OCI-LY7 (cell line): ENCODE measurements around the gene TACR1. TPM values are rescaled to one million over a fixed set of nuclear protein-coding genes. Genes with fewer than 3 reads are reported as not detected.
"Not testable (repeated sequence)": the region's sequence is repeated elsewhere in the genome, so short reads cannot be mapped to it uniquely, and the experiment has no call there.

ENCODE experiments used
- BruUV-seq: library from RNA; stranded (reverse); fragments of 400-500 nt; replicated peaks from 2 replicates; lab custom pipeline; 2021; lab: Mats Ljungman, UMichigan
- CTCF ChIA-PET: fragments of 300-600 bp; sonication (Branson Sonifier 250); formaldehyde crosslinking; loops from one replicate; lab custom pipeline; 2022; ENCODE audit warnings: antibody characterized with exemption; ENCODE audit not compliant: unreplicated experiment; lab: Charles Lee
- POLR2A ChIA-PET: fragments of 300-600 bp; sonication (Branson Sonifier 250); formaldehyde crosslinking; loops from one replicate; lab custom pipeline; 2022; ENCODE audit warnings: antibody characterized with exemption; lab: Charles Lee
- DNase-seq: peaks from one replicate; pipeline ENCODE4 v3.0.0-alpha.2; 2015; ENCODE audit warnings: low spot score
- H2AFZ ChIP-seq: fragments of 200-600 bp; sonication (generic), shearing (Covaris generic); 2 replicates; pipeline ENCODE4 v1.6.1; 2014; ENCODE audit warnings: mild to moderate bottlenecking, antibody characterized with exemption, low read length, moderate library complexity
- H3K27ac ChIP-seq: fragments of 200-600 bp; sonication (generic); 2 replicates; pipeline ENCODE4 v1.5.1; 2014; ENCODE audit warnings: mixed run types, low read depth, mild to moderate bottlenecking, moderate library complexity, low read length, inconsistent platforms; ENCODE audit not compliant: poor library complexity, severe bottlenecking
- H3K36me3 ChIP-seq: fragments of 200-600 bp; sonication (generic); 2 replicates; pipeline ENCODE4 v1.6.1; 2014; ENCODE audit warnings: mild to moderate bottlenecking, antibody characterized with exemption, low read length, moderate library complexity, mixed read lengths; ENCODE audit not compliant: insufficient read depth
- H3K4me1 ChIP-seq: fragments of 200-600 bp; sonication (generic); 2 replicates; pipeline ENCODE4 v1.5.1; 2014; ENCODE audit warnings: mild to moderate bottlenecking, low read length; ENCODE audit not compliant: insufficient read depth, poor library complexity, severe bottlenecking
- H3K4me2 ChIP-seq: fragments of 200-600 bp; sonication (generic); 2 replicates; pipeline ENCODE4 v1.6.1; 2014; ENCODE audit warnings: mild to moderate bottlenecking, low read length
- H3K4me3 ChIP-seq: fragments of 200-600 bp; sonication (generic); 2 replicates; pipeline ENCODE4 v1.5.1; 2014; ENCODE audit warnings: mild to moderate bottlenecking, low read depth, low read length; ENCODE audit not compliant: poor library complexity, severe bottlenecking
- H3K79me2 ChIP-seq: fragments of 200-600 bp; sonication (generic); 2 replicates; pipeline ENCODE4 v1.6.1; 2016; ENCODE audit warnings: low read depth, mild to moderate bottlenecking, low read length, moderate library complexity, mixed read lengths; ENCODE audit not compliant: insufficient read depth
- H3K9me2 ChIP-seq: fragments of 200-600 bp; sonication (generic); 2 replicates; pipeline ENCODE4 v1.6.1; 2016; ENCODE audit warnings: mild to moderate bottlenecking, low read length, mixed read lengths; ENCODE audit not compliant: insufficient read depth
- H3K9me3 ChIP-seq: fragments of 200-600 bp; sonication (generic); 2 replicates; pipeline ENCODE4 v1.6.1; 2014; ENCODE audit warnings: mild to moderate bottlenecking, mixed run types, low read length, mixed read lengths
- H4K20me1 ChIP-seq: fragments of 200-600 bp; sonication (generic); 2 replicates; pipeline ENCODE4 v1.6.1; 2014; ENCODE audit warnings: mild to moderate bottlenecking, antibody characterized with exemption, low read length, moderate library complexity, mixed read lengths; ENCODE audit not compliant: insufficient read depth
- CTCF ChIP-seq: fragments of 200-600 bp; sonication (generic); conservative IDR thresholded peaks from 2 replicates; pipeline ENCODE4 v1.5.1; 2014; ENCODE audit warnings: mild to moderate bottlenecking, antibody characterized with exemption, low read length, moderate library complexity, mixed read lengths
- EZH2phosphoT487 ChIP-seq: fragments of 200-600 bp; sonication (generic); IDR thresholded peaks from 2 replicates; pipeline ENCODE4 v1.6.1; 2018; ENCODE audit warnings: low read depth, borderline replicate concordance, mild to moderate bottlenecking, mixed run types, antibody characterized with exemption, low read length, moderate library complexity, mixed read lengths
- intact Hi-C: fragments of 100-400 bp; cut with micrococcal nuclease; formaldehyde crosslinking; loops from one replicate; pipeline ENCODE4 v1.10.0; 2022; ENCODE audit not compliant: unreplicated experiment
- total RNA-seq, 2 experiments: library from RNA; depleted of rRNA in 1 of 2; stranded (reverse); fragments of >200 nt in 1 of 2; shearing (Covaris generic) in 1 of 2; gene quantifications; 2 replicates each; pipeline ENCODE4 v1.2.3, GENCODE V29; 2014 to 2022

TACR1 gene
- total RNA-seq, 2 experiments from 2014 or later: not detected

GRCh38 chr2:75064691-75065396 lies 134.5 kb downstream of the TACR1 start:
- no peak overlapping the region for H3K4me3 ChIP-seq
- intact Hi-C loops: loop anchor here (2.0 to 5.0 kb wide), 5 partner anchors 146 to 542 kb away; no protein-coding TSS in a partner anchor
- no TSS peak for BruUV-seq
- H3K9me3 ChIP-seq: no peaks in the 10 kb centered on the region
- H3K4me2 ChIP-seq: no peak overlapping the region
- no peaks in the 10 kb centered on the region for H3K79me2 ChIP-seq
- H3K9me2 ChIP-seq: no peaks in the 10 kb centered on the region
- H3K4me1 ChIP-seq: no peaks in the 10 kb centered on the region
- ChIA-PET POLR2A (no interaction called here), CTCF (no interaction called here)
- H2AFZ ChIP-seq: no peak overlapping the region
- no peak overlapping the region for H3K27ac ChIP-seq
- TF ChIP-seq CTCF: peak; percentile 98
- TF ChIP-seq EZH2phosphoT487: no peak
- H4K20me1 ChIP-seq: no peaks in the 10 kb centered on the region
- peak; percentile 51 for DNase-seq
- no peaks in the 10 kb centered on the region for H3K36me3 ChIP-seq

- no peaks in the 10 kb centered on the region for H3K9me2 ChIP-seq
- H3K4me3 ChIP-seq: no peak overlapping the region
- no peaks in the 10 kb centered on the region for H4K20me1 ChIP-seq
- no peaks in the 10 kb centered on the region for H3K79me2 ChIP-seq
- no peaks in the 10 kb centered on the region for H3K36me3 ChIP-seq
- no peak for DNase-seq
- no peaks in the 10 kb centered on the region for H3K4me1 ChIP-seq
- intact Hi-C loops: loop anchor here (2.0 to 5.0 kb wide), 5 partner anchors 145 to 543 kb away; no protein-coding TSS in a partner anchor
- TF ChIP-seq CTCF: no peak
- TF ChIP-seq EZH2phosphoT487: no peak
- H2AFZ ChIP-seq: no peak overlapping the region
- ChIA-PET POLR2A (no interaction called here), CTCF (no interaction called here)
- no TSS peak for BruUV-seq
- H3K4me2 ChIP-seq: no peak overlapping the region
- H3K9me3 ChIP-seq: no peaks in the 10 kb centered on the region
- no peak overlapping the region for H3K27ac ChIP-seq
These were observed 135.4 kb downstream of the TACR1 start for GRCh38 chr2:75063906-75064305.

GRCh38 chr2:75058427-75058826 lies 140.9 kb downstream of the TACR1 start:
- Histone ChIP-seq H3K9me2 (no peaks in the 10 kb centered on the region), H3K79me2 (no peaks in the 10 kb centered on the region), H3K4me1 (no peaks in the 10 kb centered on the region), H4K20me1 (no peaks in the 10 kb centered on the region), H3K9me3 (no peaks in the 10 kb centered on the region), H3K27ac (no peak overlapping the region), H3K36me3 (no peaks in the 10 kb centered on the region), H3K4me2 (no peak overlapping the region), H2AFZ (no peak overlapping the region), H3K4me3 (no peak overlapping the region)
- intact Hi-C loops: no loop called here
- no peak for DNase-seq
- TF ChIP-seq EZH2phosphoT487 (no peak), CTCF (no peak)
- CTCF ChIA-PET: no interaction called here
- POLR2A ChIA-PET: interaction anchor here (0.7 kb wide), 1 partner anchor 1507 kb away, joined by 3 read pairs; no protein-coding TSS in a partner anchor
- no TSS peak for BruUV-seq

GRCh38 chr2:75057150-75057549 lies 142.2 kb downstream of the TACR1 start:
- H3K4me1 ChIP-seq, CTCF ChIA-PET, DNase-seq, intact Hi-C loops, H3K36me3 ChIP-seq, BruUV-seq, H3K4me3 ChIP-seq, H3K9me2 ChIP-seq, H4K20me1 ChIP-seq, POLR2A ChIA-PET, H3K4me2 ChIP-seq, H3K9me3 ChIP-seq, H3K79me2 ChIP-seq, H2AFZ ChIP-seq, H3K27ac ChIP-seq: not testable (repeated sequence)
